HG03095 (cell line): ENCODE measurements around the gene HHLA2.

ENCODE experiments used
- ATAC-seq: cut with Tn5 transposase; IDR thresholded peaks from one replicate; pipeline ENCODE4 v1.9.1; 2021; ENCODE audit warnings: moderate library complexity; ENCODE audit not compliant: unreplicated experiment

HHLA2 gene

GRCh38 chr3:108416111-108416869, 119.9 kb downstream of the HHLA2 start:
- ATAC-seq, result no peak

GRCh38 chr3:108420926-108421325, 124.6 kb downstream of the HHLA2 start:
- no peak for ATAC-seq
